ENCODE data around the gene NAPA.
"Not testable (repeated sequence)": the region's sequence is repeated elsewhere in the genome, so short reads cannot be mapped to it uniquely, and the experiment has no call there.

Gene NAPA

DNA sequence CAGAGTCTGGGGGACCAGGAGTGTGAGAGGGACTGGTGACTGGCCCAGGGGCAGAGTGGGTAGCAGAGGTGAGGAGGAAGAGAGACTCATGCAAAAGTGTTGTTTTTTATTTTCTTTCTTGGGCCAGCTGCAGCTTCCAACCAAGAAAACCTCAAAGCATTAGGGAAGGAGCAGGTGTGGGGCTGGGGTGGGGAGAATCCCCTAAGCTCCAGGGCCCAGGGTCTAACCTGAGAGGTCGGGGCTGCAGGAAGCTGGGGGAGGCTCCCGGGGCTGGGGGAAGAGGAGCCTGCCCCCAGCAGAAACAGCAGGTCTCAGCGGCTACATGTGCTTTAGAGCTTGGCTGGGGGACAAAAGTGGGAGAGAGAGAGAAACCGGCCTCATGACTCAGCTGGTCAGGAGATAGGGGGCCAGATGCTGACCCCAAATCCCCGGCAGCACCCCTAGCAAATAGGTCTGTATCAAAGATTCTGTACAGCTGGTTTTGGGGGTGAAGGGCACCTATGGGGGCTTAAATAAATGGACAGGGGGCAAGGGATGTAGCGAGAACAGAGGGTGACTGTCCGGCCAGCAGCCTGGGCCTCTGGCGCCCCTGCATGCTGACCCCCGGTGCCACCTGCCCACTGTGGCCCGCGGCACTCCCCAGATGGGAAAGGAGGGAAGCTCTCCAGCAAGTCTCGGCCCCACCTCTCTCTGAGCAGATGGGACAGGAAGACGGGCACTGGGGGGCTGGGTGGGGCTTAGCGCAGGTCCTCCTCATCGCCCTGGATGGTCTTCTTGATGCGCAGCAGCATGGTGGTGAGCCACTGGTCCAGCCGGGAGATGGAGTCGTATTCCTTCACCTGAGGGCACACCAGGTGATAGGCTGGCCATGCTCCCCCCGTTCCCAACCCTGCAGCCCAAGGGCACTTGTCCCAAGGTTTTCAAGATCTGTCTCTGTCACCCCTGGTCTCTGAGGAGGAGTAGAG is 27.0 kb downstream of the NAPA start:
- FAIRE-seq (no peak), DNase-seq (ENCODE audit: insufficient read length, low spot score) (no peak)

DNA sequence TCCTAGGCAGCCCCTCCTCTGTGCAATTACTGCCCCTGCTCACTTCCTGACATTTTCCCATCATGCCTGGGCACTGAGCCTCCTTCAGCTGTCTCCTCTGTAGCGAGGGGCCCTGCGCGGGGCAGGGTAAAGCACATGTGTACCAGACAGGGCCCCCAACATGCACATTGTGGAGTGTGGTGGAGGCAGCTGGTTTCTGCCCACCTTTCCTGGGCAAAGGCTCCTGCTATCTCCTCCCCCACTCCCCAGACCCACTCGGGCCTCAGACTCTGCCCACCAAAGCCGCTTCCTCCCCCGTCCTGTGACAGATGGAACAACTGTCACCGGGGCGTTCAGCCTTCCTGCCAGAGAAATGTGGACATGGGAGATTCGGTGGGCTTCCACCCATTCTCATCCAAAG is 28.0 kb downstream of the NAPA start:
- FAIRE-seq (no peak), DNase-seq (ENCODE audit: insufficient read length, low spot score) (no peak)

DNA sequence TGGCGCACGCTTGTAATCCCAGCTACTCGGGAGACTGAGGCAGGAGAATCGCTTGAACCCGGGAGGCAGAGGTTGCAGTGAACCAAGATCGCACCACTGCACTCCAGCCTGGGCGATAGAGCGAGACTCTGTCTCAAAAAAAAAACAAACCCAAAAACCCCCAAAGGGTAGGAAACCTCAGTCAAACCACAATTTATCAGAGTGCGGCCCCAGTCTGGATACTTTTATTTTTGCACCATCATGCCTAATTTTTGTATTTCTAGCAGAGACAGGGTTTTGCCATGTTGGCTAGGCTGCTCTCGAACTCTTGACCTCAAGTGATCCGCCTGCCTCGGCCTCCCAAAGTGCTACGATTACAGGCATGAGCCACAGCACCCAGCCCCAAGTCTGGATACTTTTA is 28.6 kb downstream of the NAPA start:
- FAIRE-seq; DNase-seq (ENCODE audit: insufficient read length, low spot score): not testable (repeated sequence)

DNA sequence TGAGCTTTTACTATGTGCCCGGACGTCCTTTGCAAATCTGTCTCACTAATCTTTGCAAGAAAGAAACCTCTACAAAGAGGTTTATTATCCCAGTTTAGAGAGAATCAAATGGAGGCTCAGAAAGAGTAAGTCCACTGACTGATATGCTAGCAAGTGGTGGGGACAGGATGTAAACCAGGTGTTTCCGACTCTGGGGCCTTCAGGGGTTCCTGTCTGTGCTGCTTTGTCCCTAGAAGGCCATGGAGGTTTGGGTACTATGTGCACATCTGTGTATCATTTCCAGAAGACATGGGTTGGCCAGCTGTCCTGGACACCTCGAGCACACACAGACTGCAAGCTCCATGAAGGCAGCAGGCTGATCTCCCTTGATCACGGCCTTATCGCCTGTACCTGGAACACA is 29.7 kb downstream of the NAPA start:
- no peak for DNase-seq (ENCODE audit: insufficient read length, low spot score)
- peak; percentile 79 for FAIRE-seq

DNA sequence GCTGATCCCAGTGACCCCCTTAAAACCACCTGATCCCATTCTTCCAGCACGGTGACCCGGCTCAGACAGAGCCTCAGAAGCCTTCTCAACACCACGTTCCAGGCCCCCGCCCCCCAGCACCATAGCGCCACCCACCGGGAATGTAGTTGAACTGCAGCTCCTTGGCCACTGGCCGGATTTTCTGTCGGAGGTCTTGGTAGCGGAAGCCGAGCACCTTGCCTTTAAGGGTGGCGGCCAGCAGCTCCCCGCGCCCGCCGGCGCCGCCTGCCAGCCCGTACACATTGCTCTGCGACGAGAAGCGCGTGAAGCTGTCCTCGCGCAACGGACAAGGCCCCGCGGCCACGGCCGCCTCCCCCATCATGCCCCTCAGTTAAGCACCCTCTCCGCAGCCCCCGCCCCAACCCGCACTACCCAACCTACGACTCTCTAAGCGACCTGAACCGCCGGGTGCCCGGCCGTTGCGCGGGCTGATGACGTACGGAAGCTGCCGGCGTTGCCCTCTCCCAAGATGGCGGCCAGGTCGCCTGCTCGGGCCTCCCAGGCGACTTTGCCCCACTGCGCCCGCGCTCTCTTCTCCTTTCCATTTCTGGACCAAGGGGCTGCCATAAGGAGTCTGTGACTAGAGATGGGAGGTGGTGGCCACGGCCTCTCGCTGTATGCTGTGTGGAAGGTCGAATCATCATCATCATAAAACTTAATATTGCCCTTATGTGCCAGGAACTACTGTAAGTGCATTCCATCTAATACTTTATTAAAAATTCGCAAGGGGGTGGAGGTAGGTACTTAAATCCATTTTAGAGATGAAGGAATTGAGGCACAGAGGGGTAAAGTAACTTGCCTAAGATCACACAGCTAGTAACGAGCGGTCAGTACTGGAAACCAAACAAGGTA is 30.8 kb downstream of the NAPA start, which contains the start of gene KPTN:
TSS of gene KPTN (minus strand) at position 420 of the 891 bp plus-strand sequence. CDS start at position 361, 59 bp downstream.
- FAIRE-seq = peak; percentile 91

DNA sequence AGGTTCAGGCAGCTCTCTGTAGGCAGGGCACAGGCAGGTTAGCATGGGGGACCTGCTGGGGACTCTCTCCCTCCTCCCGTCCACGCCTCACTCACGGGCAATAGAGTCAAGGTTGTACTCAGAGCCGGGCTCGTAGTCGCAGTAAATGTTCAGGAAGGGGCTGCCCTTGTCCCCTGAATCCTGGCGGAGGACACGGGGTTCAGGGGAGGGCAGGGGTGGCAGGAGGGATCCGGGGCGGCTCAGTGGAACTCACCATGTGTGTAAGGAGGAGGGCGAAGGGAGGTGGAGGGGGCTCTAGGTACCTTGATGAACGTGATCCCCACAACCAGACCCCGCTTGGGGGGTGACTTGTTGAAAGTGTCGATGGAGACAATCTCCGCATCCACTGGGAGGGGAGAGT is 31.7 kb downstream of the NAPA start:
- no peak for FAIRE-seq

More for the DNA sequence above, 30.8 kb downstream of the NAPA start, which contains the start of gene KPTN:
- peak; percentile 97 for DNase-seq (ENCODE audit: insufficient read length, low spot score)

DNA sequence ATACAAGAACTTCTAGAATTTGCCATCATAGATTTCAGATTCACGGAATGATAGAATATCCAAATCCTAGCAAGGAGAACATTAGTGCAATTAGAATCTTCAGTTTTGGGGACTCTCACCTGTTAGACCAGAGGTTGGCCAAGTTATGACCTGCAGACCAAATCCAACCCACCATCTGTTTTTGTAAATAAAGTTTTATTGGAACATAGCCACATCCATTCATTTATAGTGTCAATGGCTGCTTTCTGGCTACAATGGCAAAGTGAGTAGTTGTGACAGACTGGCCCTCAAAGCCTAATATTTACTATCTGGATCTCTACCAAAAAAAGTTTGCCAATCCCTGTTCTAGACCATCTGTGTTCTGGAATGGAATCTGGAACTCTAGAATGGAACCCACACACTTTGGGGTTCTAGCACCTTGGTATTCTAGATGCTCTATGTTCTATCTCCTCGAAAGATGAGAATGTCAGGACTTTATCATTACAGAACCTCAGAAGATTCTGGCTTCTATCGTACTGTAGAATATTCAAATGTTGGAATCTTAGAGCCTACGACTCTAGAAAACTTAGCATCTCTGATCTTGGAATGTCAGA is 33.3 kb downstream of the NAPA start:
- DNase-seq (ENCODE audit: insufficient read length, low spot score) (no peak), FAIRE-seq (no peak)

More for the DNA sequence above, 31.7 kb downstream of the NAPA start:
- no peak for DNase-seq (ENCODE audit: insufficient read length, low spot score)

DNA sequence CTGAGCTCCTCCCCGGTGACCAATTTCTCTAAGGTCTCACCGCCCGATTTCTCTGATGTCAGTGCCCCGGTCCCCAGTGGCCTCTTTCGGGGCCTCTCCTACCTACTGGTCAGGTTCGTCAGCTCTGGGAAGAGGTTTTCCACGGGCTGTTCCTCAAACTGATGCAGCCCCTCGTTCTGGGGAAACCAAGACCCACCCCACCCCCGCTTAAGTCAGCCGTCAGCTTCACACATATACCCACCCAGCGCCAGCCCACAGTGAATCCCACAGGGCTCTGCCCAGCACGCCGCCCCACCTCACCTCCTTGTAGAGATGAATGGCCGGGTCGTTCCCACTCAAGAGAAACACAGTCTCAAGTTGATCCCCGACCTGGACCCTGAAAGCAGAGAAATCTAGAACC is 34.2 kb downstream of the NAPA start:
- DNase-seq (ENCODE audit: insufficient read length, low spot score) (no peak), FAIRE-seq (no peak)

DNA sequence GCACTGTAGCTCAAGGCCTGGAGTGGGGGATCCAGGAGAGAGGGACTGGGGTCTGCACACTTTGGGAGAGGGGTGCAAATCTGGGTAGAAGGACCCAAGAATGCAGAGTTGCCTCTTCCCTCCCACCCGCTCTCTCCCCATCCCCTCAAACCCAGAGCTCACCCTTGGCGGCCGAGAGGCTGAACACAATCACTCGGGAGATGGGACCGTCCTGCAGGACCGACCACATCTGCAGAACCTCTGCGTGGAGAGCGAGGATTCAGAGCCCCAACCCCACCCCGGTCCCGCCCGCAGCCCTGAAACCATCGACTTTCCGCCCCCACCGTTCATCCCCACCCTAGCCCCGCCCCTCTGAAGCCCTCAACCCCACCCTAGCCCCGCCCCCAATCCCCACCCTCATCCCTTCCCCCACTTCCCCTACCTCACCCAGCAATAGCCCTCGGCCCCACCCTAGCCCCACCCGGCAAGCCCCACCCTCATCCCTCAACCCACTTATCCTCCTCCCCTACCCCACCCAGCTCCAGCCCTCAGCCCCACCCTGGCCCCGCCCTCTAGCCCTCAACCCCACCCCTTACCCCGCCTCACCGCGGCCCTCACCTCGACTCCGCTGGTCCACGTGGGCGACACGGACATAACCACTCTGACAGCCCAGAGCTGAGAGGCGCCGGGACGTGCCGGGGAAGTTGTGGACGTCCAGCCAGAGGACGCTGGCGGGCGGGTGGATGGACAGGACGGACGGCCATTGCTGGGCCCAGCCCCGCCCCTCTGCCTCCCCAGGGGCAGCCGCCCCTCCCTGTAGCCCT is 35.0 kb downstream of the NAPA start:
- no peak for FAIRE-seq
- no peak for DNase-seq (ENCODE audit: insufficient read length, low spot score)

DNA sequence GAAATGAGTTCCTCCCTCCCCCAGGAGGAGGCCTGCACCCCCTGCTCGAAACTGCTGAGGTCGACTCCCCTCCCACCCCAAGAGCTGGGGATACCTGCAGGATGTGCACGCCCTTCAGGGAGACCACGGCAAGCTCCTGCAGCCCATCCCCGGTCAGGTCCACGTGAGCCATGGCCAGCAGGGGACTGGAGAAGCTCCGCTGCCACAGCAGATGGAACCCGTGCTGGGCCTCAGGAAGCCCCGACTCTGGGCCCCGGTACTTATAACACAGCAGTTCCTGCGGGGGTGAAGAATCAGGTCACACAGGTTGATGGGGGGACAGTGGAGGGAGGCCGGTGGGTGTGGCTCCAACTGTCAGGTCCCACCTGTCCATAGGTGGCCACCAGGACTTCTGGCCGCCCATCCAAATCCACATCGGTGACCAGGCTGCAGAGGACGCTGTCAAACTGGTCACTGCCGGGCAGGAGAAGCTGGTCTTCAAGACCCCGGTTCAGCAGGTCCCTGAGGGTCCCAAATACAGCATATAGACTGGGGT is 38.4 kb downstream of the NAPA start:
- no peak for DNase-seq (ENCODE audit: insufficient read length, low spot score)
- FAIRE-seq = no peak

DNA sequence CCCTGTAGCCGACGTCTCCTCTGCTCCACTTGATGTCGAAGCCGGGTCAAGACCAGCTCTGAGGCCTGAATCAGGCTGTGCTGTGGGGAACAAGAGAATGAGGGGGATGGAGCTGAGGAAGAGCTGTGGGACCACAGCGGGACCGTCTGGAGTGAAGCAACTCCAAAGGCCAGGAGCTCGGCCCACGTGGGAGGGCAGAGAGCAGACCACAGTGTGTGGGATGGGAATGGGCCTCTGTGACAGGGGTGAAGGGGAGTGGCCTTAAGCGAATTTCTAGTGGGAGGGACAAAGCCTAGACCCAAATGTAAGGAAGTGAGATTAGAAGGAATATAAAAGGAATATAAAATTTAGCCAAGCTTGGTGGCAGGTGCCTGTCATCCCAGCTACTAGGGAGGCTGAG is 39.4 kb downstream of the NAPA start:
- no peak for FAIRE-seq
- no peak for DNase-seq (ENCODE audit: insufficient read length, low spot score)

DNA sequence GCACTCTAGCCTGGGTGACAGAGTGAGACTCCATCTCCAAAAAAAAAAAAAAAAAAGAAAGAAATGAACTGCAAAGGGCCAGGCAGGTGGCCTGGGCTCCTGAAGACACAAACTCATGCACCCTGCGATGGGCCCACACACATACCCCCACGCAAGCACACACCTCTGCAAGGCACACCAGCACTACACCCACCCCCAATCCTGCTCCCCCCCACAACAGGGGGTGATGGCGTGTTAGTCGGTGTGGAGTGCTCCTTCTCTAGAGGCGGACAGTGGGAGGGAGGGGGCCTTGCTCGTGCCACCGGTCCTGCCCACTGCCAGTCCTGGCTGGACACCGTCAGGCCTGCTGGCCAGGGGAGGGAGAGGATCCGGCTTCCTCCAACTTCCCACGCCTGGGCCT is 41.5 kb downstream of the NAPA start:
- FAIRE-seq (no peak), DNase-seq (ENCODE audit: insufficient read length, low spot score) (no peak)

DNA sequence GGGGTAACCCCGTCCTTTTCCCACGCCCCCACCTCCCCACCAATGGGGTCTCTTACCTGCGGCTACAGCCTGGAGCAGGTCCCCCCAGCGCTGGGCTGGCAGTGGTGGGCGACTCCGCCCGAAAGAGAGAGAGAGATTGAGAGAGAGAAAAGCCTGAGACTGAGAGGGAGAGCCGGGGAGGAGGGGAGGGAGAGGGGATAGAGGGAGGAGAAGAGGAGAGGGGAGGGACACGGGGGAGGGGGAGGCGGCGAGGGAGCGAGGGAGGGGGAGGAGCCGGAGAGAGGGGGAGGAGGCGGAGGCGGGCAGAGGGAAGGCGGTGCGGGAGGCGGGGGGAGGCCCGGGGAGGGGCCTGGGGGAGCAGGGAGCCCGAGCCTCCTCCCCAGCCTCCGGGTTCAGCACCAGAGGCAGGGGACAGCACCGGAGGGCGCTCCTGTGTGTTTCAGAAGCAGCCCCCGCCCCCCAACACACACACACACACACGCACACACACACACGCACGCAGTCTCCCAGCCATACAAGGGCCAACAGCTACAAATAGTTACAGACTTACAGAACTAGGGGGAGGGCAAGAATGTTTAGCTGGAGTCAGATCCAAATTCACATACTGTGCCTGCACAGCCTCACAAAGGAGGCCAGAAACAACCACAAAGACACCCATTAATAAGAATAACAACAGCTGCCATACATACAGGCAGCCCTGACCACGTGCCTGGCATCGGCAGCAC is 43.0 kb downstream of the NAPA start, which contains the start of gene SLC8A2:
TSS of gene SLC8A2 (minus strand) at position 161 of the 725 bp plus-strand sequence. CDS start 5,490 bp downstream, outside the sequence.
- no peak for FAIRE-seq
- DNase-seq (ENCODE audit: insufficient read length, low spot score) = no peak

DNA sequence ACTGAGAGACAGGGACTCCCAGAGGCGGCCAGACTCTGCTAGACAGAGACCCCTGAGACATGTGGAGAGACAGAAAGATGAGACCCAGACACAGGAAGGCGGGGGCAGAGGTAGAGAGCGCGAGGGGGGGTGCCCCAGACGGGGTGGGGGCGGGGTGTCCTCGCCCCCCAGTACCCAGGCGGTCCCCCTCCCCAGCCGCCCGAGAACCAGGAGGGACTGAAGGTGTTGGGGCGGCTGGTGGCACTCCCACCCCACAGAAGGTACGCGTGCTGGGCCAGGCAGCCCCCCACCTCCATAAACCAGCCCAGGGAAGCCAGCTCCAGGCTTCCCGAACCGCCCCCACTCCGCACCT is 43.5 kb downstream of the NAPA start:
- FAIRE-seq = no peak
- no peak for DNase-seq (ENCODE audit: insufficient read length, low spot score)

DNA sequence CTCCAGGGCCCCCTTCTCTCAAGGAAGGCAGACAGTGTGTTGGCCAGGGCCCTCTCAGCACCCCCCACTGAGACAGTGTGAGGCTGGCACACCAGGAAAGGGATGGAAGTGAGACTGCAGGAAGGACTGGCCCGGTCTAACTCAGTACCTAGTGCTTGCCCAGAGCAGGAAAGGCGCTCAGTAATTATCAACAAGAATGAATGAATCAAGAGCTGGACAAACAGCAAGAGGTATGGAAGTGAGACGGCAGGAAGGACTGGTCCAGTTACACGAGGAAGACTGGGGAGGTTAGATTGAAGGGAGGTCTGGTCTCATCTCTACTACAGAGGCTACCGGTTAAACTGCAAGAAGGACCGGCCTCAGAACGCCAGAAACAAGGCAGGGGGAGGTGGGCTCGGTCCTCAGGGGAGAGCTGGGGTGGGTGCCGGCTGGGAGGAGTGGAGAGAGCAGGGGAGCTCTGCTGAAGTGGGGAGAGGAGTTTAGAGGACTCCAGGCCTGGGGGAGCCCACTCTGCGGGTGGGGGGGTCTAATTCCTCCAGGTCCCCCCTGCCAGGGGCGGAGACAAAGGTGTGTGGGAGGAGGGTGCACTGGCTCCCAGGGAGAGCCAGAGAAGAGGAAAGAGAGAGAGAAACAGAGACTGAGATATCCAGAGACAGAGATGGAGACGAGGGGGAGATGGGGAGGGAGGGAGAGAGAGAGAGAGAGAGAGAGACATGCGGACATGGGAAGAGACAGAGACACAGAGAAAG is 44.2 kb downstream of the NAPA start:
- FAIRE-seq (no peak), DNase-seq (ENCODE audit: insufficient read length, low spot score) (no peak)

DNA sequence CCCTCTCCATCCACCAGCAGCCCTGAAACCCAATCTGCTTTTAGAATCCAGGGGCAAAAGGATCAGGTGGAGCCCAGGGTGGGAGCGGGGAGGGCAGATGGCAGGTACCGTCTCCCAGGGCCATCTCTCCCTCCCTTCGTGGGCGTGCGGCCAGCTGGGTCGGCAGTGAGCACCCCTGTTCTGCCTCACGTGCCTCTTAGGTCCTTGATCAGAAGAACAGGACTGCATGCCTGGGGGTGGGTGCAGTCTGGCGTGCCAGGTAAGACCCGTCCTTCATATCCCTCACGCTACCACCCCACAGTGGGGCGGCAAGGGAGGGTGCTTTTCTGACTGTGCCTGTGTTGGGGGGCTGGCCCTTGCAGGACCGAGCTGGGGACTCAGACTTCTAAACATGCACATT is 45.1 kb downstream of the NAPA start:
- DNase-seq (ENCODE audit: insufficient read length, low spot score) (no peak), FAIRE-seq (no peak)

DNA sequence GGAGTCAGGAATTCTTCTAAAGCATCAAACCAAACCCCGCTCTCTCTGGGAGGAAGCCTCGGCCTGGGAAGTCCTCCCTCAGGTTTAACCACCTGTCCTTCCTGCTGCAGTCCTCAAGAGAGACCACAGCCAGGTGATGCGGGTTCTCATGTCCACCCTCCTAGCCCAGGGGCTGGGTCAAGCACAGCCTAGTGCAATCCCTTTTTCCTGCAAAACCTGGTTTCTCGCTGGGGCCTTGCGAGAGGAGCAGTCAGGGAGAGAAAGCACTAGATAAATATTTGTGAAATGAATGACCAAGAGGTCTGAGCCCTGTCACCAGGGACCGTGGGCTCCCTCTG is 45.5 kb downstream of the NAPA start:
- FAIRE-seq (no peak), DNase-seq (ENCODE audit: insufficient read length, low spot score) (no peak)

DNA sequence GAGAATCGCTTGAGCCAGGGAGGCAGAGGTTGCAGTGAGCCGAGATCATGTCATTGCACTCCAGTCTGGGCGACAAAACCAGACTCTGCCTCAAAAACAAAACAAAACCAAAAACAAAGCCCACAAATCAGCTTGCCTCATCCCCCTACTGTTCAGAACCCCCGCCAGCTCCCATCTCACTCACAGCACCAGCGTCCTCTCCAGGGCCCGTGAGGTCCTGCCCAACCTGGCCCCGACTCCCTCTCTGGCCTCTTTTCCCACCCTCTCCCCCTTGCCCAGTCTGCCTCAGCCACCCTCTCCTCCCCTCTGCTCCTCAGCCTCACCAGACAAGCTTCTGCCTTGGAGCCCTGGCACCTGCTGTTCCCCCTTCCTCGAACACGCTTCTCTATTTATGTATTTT is 46.9 kb downstream of the NAPA start:
- FAIRE-seq (no peak), DNase-seq (ENCODE audit: insufficient read length, low spot score) (no peak)

DNA sequence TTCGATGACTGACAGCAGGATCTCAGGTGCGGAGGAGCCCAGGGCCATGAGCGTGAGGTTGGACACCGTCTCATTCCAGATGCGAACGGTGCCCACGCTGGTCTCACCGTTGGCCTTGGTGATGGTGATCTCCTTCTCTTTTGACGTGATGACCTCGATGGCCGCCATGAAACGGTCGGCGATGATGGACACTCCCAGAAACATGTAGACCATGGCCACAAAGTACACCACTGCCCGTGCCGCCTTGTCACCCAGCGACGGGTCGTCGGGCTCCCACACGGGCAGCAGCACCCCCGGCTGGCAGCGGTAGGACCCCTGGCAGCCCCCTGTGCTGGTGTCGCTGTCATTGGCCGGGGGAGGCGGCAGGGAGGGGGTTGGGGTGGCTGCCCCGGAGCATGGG is 48.9 kb downstream of the NAPA start:
- no peak for DNase-seq (ENCODE audit: insufficient read length, low spot score)
- FAIRE-seq = no peak
